Smooth muscle cell of the umbilical artery (primary cell): Measurements from ENCODE around the gene NTNG2. TPM values are rescaled to one million over a fixed set of nuclear protein-coding genes. Genes with fewer than 3 reads are reported as not detected.

Experiments
- total RNA-seq: library from RNA; depleted of rRNA; stranded (reverse); fragments of >200 nt; gene quantifications from 2 replicates; pipeline ENCODE4 v1.2.3, GENCODE V29; 2014

Gene NTNG2, protein sequence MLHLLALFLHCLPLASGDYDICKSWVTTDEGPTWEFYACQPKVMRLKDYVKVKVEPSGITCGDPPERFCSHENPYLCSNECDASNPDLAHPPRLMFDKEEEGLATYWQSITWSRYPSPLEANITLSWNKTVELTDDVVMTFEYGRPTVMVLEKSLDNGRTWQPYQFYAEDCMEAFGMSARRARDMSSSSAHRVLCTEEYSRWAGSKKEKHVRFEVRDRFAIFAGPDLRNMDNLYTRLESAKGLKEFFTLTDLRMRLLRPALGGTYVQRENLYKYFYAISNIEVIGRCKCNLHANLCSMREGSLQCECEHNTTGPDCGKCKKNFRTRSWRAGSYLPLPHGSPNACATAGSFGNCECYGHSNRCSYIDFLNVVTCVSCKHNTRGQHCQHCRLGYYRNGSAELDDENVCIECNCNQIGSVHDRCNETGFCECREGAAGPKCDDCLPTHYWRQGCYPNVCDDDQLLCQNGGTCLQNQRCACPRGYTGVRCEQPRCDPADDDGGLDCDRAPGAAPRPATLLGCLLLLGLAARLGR
- total RNA-seq = 4.2 TPM in 2 replicates

DNA sequence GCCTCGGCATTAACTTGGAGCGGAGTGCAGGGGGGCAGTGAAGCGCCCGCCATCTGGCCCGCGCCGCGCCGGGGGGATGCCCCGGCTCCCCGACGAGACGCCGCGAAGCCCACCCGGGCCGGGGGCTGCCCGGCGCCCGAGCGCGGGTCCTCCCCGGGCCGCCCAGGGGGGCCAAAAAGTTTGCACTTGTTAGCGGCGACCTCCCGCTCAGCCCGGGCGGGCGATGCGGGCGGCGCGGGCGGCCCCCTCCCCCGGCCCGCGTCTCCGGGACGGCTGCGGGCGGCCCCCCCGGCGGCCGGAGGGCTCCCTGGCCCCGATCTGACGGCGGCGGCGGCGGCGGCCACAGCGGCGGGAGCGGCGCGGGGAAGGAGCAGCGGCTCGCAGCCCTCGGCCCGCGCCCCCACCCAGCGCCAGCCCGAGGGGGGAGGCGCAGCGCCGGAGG, at the start of gene NTNG2:
NTNG2 (plus strand) TSS at position 316 of the 442 bp plus-strand sequence. CDS start 4,774 bp downstream, outside the sequence.

Other genes starting within 250 kb of the NTNG2 start
- gene MED27, start 82.2 kb upstream of the NTNG2 start, total RNA-seq = 9.8 and 16.6 TPM in 2 replicates
- gene SETX, start 192.9 kb downstream of the NTNG2 start, total RNA-seq = 65.9 and 90.1 TPM in 2 replicates
- 7.4 and 11.0 TPM in 2 replicates for gene TTF1, start 244.8 kb downstream of the NTNG2 start, total RNA-seq
- 0.30 TPM in 1 of 2 replicates, not detected in the other for gene CFAP77, start 248.2 kb downstream of the NTNG2 start, total RNA-seq